ENCODE data around the gene THOC1.
"Not testable (repeated sequence)": the region's sequence is repeated elsewhere in the genome, so short reads cannot be mapped to it uniquely, and the experiment has no call there.

Gene THOC1

DNA sequence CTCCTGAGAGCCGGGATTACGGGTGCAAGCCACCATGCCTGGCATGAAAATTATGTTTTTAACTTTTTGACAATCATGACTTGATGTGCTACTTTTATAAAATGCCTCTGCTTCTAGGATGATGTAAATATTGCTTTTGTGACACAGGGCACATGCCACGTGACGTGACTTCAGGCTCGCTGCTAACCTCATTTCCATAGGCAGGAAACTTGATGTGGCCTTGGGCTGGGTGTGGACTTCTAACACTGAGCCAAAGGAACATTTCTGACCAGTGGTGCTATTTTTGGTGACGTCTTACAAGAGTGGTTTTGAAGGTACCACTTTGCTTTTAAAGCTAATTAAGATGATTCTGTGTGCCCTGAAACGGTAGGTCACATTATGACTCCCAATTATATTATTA is 34.2 kb upstream of the THOC1 start:
- Histone ChIP-seq H3K36me3 (ENCODE audit: control insufficient read depth, low read depth, low read length) (no peaks in the 10 kb centered on the region), H3K4me3 (ENCODE audit: low read length) (no peak overlapping the region), H3K27ac (ENCODE audit: low read length) (no peak overlapping the region), H3K9ac (ENCODE audit: low read length) (no peak overlapping the region), H3K4me1 (ENCODE audit: control insufficient read depth, low read depth, low read length) (peaks cover 36% of the 10 kb centered on the region), H3K27me3 (ENCODE audit: control insufficient read depth, insufficient read depth, low read length) (no peaks in the 10 kb centered on the region), H3K9me3 (ENCODE audit: control insufficient read depth, low read depth, low read length) (no peaks in the 10 kb centered on the region)

DNA sequence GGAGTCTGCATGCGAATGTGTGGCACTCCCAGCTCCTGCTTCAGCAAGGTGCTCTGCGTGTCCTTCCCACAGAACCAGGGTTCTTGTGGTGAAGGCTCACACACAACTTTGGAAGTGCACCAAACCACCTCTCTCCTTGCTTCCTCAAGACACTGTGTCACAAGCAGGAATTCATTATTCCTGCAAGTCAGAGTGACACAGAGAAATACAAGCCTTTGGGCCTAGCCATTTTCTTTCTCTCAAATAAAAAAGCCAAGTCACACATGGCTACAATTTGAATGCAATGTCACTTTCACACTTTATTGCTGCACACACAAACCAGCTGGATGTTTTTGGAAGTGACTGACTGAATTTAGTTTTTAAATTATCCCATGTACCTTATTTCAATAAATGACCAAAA is 30.1 kb upstream of the THOC1 start:
- no peaks in the 10 kb centered on the region for H3K9me3 ChIP-seq (ENCODE audit: control insufficient read depth, low read depth, low read length)
- H3K4me1 ChIP-seq (ENCODE audit: control insufficient read depth, low read depth, low read length) = no peaks in the 10 kb centered on the region
- no peak overlapping the region for H3K27ac ChIP-seq (ENCODE audit: low read length)
- H3K27me3 ChIP-seq (ENCODE audit: control insufficient read depth, insufficient read depth, low read length) = no peaks in the 10 kb centered on the region
- no peak overlapping the region for H3K4me3 ChIP-seq (ENCODE audit: low read length)
- no peaks in the 10 kb centered on the region for H3K36me3 ChIP-seq (ENCODE audit: control insufficient read depth, low read depth, low read length)
- H3K9ac ChIP-seq (ENCODE audit: low read length) = no peak overlapping the region

DNA sequence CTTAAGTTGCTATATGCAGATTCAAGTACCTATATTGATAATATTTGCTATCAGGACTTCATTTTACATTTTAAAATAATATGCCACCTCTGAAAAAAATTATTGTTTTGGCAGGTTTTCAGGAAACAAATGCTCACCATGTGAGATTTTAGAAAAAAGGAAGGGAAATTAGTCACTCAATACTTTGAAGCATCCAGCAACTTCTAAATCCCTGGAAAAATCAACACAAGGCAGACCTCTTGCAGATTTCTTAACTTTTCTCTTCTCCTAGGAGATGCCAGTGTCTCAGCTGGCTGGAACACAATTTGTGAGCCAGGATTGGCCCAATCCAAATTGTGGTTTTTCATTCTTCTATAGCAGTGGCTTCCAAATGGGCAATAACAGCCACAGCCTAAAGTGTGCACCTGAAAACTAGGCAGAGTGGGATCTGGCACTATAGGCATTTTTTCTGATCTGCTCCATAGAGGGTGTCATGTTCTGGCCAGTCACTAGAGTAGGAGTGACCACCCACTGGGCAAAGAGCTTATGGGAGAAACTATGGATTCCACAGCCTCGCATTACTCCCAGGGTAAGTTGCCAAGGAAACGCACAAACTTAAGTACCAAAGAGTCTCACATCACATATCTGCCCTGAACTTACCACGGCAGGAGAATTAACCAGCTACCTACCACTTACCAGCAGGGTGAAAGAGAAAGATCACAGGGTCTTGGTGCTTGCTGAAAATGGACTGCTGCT is 28.1 kb upstream of the THOC1 start:
- no peak overlapping the region for H3K9ac ChIP-seq (ENCODE audit: low read length)
- no peaks in the 10 kb centered on the region for H3K27me3 ChIP-seq (ENCODE audit: control insufficient read depth, insufficient read depth, low read length)
- no peak overlapping the region for H3K4me3 ChIP-seq (ENCODE audit: low read length)
- no peaks in the 10 kb centered on the region for H3K36me3 ChIP-seq (ENCODE audit: control insufficient read depth, low read depth, low read length)
- H3K4me1 ChIP-seq (ENCODE audit: control insufficient read depth, low read depth, low read length) = no peaks in the 10 kb centered on the region
- H3K27ac ChIP-seq (ENCODE audit: low read length) = no peak overlapping the region
- no peaks in the 10 kb centered on the region for H3K9me3 ChIP-seq (ENCODE audit: control insufficient read depth, low read depth, low read length)

DNA sequence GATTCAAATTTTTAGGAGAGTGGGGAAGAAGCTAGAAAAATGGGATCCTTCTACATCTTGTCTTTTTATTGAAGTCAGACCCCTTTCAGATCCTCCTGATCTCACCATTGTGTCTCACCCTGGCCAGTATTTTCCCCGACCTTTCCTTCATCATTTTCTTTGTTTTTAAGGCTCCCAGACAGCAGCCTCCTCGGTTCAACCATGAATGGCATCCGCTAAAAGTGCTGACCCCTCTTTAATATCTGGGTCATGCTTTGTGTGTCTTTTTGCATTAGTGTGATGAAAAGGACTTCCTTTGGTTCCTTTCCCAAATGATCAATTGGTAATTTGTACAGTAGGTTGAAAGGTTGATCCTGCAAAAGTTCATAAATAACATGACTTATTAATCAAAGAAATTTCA is 26.7 kb upstream of the THOC1 start:
- H3K9ac ChIP-seq (ENCODE audit: low read length) = no peak overlapping the region
- H3K9me3 ChIP-seq (ENCODE audit: control insufficient read depth, low read depth, low read length) = no peaks in the 10 kb centered on the region
- H3K36me3 ChIP-seq (ENCODE audit: control insufficient read depth, low read depth, low read length) = no peaks in the 10 kb centered on the region
- H3K27ac ChIP-seq (ENCODE audit: low read length) = no peak overlapping the region
- no peaks in the 10 kb centered on the region for H3K4me1 ChIP-seq (ENCODE audit: control insufficient read depth, low read depth, low read length)
- H3K27me3 ChIP-seq (ENCODE audit: control insufficient read depth, insufficient read depth, low read length) = no peaks in the 10 kb centered on the region
- H3K4me3 ChIP-seq (ENCODE audit: low read length) = no peak overlapping the region

DNA sequence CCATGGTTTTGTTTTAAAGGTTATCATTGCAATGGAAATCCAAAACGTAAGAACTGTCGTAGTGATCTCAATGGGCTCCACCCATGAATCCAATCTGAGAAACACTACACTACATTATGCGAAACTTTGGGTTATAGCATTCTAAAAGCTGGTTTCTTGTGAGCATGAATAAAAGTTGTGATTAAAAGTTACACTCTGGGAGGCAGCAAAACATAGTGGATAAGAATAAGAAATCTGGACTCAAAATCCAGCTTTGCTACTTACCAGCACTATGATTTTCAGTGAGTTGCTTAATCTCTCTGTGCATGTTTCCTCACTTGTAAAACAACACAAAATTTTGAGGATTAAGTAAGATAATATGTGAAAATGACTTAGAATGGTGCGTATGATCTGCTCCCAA is 25.7 kb upstream of the THOC1 start:
- Histone ChIP-seq H3K9me3 (ENCODE audit: control insufficient read depth, low read depth, low read length) (no peaks in the 10 kb centered on the region), H3K9ac (ENCODE audit: low read length) (no peak overlapping the region), H3K4me3 (ENCODE audit: low read length) (no peak overlapping the region), H3K36me3 (ENCODE audit: control insufficient read depth, low read depth, low read length) (no peaks in the 10 kb centered on the region), H3K4me1 (ENCODE audit: control insufficient read depth, low read depth, low read length) (no peaks in the 10 kb centered on the region), H3K27me3 (ENCODE audit: control insufficient read depth, insufficient read depth, low read length) (no peaks in the 10 kb centered on the region), H3K27ac (ENCODE audit: low read length) (no peak overlapping the region)

DNA sequence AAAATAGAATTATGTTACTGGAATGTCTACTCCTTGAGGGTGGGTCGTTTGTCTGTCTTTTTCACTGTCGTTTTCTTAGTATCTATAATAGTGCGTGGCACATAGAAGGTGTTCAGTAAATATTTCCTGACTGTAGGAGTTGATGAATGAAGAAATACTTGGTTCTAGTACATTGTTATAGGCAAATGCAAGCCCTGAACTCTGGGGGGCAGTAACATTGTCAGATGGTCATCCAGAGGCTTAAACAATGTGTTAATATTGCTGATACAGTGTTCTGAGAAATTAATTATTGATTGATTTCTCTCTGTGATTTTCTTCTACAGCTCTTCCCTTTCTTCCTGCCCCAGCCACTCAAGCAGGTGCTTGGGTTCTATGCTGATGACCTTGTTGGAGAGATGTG is 24.4 kb upstream of the THOC1 start:
- Histone ChIP-seq H3K27me3 (ENCODE audit: control insufficient read depth, insufficient read depth, low read length) (no peaks in the 10 kb centered on the region), H3K9ac (ENCODE audit: low read length) (no peak overlapping the region), H3K4me3 (ENCODE audit: low read length) (no peak overlapping the region), H3K36me3 (ENCODE audit: control insufficient read depth, low read depth, low read length) (no peaks in the 10 kb centered on the region), H3K9me3 (ENCODE audit: control insufficient read depth, low read depth, low read length) (no peaks in the 10 kb centered on the region), H3K27ac (ENCODE audit: low read length) (no peak overlapping the region), H3K4me1 (ENCODE audit: control insufficient read depth, low read depth, low read length) (no peaks in the 10 kb centered on the region)

DNA sequence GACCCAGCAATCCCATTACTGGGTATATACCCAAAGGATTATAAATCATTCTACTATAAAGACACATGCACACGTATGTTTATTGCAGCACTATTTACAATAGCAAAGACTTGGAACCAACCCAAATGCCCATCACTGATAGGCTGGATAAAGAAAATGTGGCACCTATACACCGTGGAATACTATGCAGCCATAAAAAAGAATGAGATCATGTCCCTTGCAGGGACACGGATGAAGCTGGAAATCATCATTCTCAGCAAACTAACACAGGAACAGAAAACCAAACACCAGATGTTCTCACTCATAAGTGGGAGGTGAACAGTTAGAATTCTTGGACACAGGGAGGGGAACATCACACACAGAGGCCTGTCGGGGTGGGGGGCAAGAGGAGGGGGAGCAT is 22.1 kb upstream of the THOC1 start:
- not testable (repeated sequence) for H3K36me3 ChIP-seq (ENCODE audit: control insufficient read depth, low read depth, low read length); H3K4me3 ChIP-seq (ENCODE audit: low read length); H3K4me1 ChIP-seq (ENCODE audit: control insufficient read depth, low read depth, low read length); H3K27ac ChIP-seq (ENCODE audit: low read length); H3K9me3 ChIP-seq (ENCODE audit: control insufficient read depth, low read depth, low read length); H3K27me3 ChIP-seq (ENCODE audit: control insufficient read depth, insufficient read depth, low read length); H3K9ac ChIP-seq (ENCODE audit: low read length)

DNA sequence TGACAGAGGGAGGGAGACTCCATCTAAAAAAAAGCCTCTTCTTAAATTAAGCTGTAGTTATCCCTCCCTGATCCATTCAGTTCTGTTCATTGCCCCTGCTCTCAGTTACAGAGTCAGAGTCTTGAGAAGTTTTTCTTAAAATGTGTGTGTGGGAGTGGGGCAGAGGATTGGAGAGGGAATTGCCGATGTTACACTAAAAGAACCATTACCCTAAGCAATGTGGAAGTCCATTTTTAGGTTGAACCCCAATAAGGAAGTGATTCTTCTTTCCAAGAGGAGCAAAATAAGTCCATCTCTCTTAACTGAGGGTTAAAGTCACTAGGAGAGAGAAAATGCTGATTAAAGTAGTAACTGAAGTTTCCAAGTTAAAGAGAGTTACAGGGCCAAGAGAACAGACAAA is 21.2 kb upstream of the THOC1 start:
- Histone ChIP-seq H3K4me3 (ENCODE audit: low read length) (no peak overlapping the region), H3K4me1 (ENCODE audit: control insufficient read depth, low read depth, low read length) (no peaks in the 10 kb centered on the region), H3K9me3 (ENCODE audit: control insufficient read depth, low read depth, low read length) (no peaks in the 10 kb centered on the region), H3K36me3 (ENCODE audit: control insufficient read depth, low read depth, low read length) (no peaks in the 10 kb centered on the region), H3K27me3 (ENCODE audit: control insufficient read depth, insufficient read depth, low read length) (no peaks in the 10 kb centered on the region), H3K9ac (ENCODE audit: low read length) (no peak overlapping the region), H3K27ac (ENCODE audit: low read length) (no peak overlapping the region)

DNA sequence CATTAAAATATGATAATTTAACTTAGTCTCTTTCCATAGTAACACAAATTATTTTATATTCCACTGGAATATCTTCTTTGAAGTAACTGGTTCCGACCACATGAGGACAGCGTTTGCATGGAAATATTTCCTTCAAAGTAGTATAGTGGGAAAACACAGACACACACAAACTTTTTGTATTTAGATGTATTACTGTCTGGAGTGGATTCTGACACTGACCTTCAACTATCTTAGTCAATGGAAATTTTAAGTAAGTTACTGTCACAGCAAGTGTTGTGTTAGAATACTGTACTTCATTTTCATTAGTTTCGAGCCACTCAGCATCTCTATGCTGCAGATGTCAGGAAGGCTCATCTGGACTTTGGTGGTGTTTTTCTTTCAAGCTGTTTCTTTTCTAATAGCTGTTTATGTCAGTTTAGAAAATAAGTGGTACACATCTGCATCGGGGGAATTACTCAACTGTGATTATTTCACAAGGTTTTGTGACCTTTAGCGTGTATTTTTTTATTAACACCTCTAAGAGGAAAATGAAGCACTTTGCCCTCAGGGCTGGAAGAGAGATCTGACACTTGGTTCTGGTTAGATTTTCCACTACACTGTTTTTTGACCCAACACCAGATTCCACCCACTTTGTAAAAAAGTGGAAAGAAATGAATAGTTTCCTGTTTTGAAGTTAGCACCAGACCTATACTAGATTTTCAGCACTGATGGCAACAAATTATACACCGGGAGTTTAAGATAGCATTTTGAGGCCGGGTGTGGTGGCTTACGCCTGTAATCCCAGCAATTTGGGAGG is 18.9 kb upstream of the THOC1 start:
- Histone ChIP-seq H3K36me3 (ENCODE audit: control insufficient read depth, low read depth, low read length) (no peaks in the 10 kb centered on the region), H3K9me3 (ENCODE audit: control insufficient read depth, low read depth, low read length) (no peaks in the 10 kb centered on the region), H3K9ac (ENCODE audit: low read length) (no peak overlapping the region), H3K4me1 (ENCODE audit: control insufficient read depth, low read depth, low read length) (no peaks in the 10 kb centered on the region), H3K27me3 (ENCODE audit: control insufficient read depth, insufficient read depth, low read length) (no peaks in the 10 kb centered on the region), H3K27ac (ENCODE audit: low read length) (no peak overlapping the region), H3K4me3 (ENCODE audit: low read length) (no peak overlapping the region)

DNA sequence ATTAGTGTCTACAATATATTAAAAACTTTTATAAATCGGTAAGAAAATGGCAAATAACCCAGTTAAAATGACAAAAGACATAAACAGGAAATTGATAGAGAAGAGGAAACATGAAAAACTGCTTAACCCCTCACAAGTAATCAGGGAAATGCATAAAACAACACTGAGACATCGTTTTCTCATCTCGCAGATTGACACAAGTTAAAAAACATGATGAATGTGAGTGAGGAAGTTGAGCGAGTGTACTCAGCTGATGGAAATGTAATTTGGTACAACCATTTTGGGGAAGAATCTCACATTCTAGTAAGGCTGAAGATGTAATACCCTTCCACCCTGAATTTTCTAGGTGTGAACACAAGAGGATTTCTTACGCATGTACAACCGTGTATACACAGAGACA is 18.0 kb upstream of the THOC1 start:
- no peaks in the 10 kb centered on the region for H3K4me1 ChIP-seq (ENCODE audit: control insufficient read depth, low read depth, low read length)
- no peak overlapping the region for H3K27ac ChIP-seq (ENCODE audit: low read length)
- H3K4me3 ChIP-seq (ENCODE audit: low read length) = no peak overlapping the region
- H3K9ac ChIP-seq (ENCODE audit: low read length) = no peak overlapping the region
- no peaks in the 10 kb centered on the region for H3K36me3 ChIP-seq (ENCODE audit: control insufficient read depth, low read depth, low read length)
- no peaks in the 10 kb centered on the region for H3K9me3 ChIP-seq (ENCODE audit: control insufficient read depth, low read depth, low read length)
- no peaks in the 10 kb centered on the region for H3K27me3 ChIP-seq (ENCODE audit: control insufficient read depth, insufficient read depth, low read length)

DNA sequence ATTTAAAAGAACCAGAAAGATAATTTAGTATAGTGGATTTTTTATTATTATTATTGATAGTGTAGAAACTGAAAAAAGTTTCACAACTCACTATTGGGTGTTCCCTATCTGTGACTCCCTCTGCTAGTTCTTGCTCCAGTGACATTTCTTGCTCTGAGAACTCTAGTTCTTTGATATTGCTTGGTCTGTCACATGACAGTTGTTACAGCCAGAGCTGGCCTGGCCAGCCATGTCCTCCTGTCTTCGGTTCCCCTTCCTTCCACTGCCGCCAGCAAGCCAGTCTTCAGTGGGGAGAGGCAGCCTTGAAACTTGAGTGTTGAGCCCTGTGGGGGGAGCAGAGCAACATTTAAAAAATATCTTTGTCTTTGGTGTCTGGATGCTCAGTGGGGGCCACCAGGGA is 7.6 kb upstream of the THOC1 start:
- Histone ChIP-seq H3K27ac (ENCODE audit: low read length) (no peak overlapping the region), H3K27me3 (ENCODE audit: control insufficient read depth, insufficient read depth, low read length) (no peaks in the 10 kb centered on the region), H3K9ac (ENCODE audit: low read length) (no peak overlapping the region)

DNA sequence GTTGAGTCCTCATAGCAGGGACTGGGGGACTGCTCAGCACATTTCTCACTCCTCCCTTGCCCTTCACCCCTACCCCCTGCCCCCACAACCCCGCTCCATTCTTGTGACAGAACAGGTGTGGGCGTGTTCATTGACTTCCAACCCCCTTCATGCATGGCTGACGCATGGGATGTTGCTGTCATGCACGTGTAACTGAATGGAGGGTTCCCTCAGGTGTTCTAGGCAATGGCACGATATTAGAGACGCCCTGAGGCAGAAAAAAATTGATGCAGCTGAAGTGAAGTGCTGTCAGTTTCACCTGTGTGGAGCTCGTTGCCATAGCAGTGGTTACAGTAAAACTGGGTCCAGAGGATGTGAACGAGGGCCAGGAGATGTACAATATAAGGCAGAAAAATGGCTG is 6.5 kb upstream of the THOC1 start:
- Histone ChIP-seq H3K27me3 (ENCODE audit: control insufficient read depth, insufficient read depth, low read length) (no peaks in the 10 kb centered on the region), H3K4me1 (ENCODE audit: control insufficient read depth, low read depth, low read length) (peaks cover 8% of the 10 kb centered on the region), H3K9ac (ENCODE audit: low read length) (no peak overlapping the region), H3K4me3 (ENCODE audit: low read length) (no peak overlapping the region), H3K9me3 (ENCODE audit: control insufficient read depth, low read depth, low read length) (no peaks in the 10 kb centered on the region), H3K36me3 (ENCODE audit: control insufficient read depth, low read depth, low read length) (no peaks in the 10 kb centered on the region), H3K27ac (ENCODE audit: low read length) (no peak overlapping the region)

More for the DNA sequence above, 7.6 kb upstream of the THOC1 start:
- Histone ChIP-seq H3K4me3 (ENCODE audit: low read length) (no peak overlapping the region), H3K9me3 (ENCODE audit: control insufficient read depth, low read depth, low read length) (no peaks in the 10 kb centered on the region), H3K4me1 (ENCODE audit: control insufficient read depth, low read depth, low read length) (no peaks in the 10 kb centered on the region), H3K36me3 (ENCODE audit: control insufficient read depth, low read depth, low read length) (no peaks in the 10 kb centered on the region)
